Nucleus accumbens (tissue), 56 donors: Measurements from ENCODE around the gene LEMD1.

Experiments
- DNase-seq, 56 donors: peaks; one replicate each; lab custom pipeline; 2025; lab: John Stamatoyannopoulos, UW

The LEMD1 gene, protein sequence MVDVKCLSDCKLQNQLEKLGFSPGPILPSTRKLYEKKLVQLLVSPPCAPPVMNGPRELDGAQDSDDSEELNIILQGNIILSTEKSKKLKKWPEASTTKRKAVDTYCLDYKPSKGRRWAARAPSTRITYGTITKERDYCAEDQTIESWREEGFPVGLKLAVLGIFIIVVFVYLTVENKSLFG

GRCh38 chr1:205421798-205422197 lies at the start of gene LEMD1:
Gene LEMD1 (minus strand): TSS chr1:205422056. CDS start chr1:205420536, 1,520 bp downstream.
- DNase-seq = no peak

DNA sequence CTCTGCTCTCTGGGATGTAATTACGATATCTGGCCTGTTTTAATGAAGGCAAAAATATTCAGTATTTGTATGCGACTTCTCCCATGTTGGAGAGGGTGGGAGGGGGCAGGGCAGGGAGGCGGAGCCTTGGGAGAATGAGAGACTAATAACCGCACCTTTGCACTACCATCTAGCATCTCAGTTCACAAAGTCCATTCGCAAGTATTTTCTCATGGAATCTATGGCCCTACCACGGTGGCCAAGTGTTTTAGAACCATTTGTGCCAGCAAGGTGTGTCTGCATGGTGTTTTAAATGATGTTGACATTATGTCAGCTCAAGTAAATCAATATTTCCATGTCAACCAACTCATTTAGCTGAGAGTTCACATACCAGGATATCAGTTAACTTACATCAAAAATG lies 48.3 kb upstream of the LEMD1 start:
- DNase-seq = no peak

GRCh38 chr1:205466595-205467220 lies 44.9 kb upstream of the LEMD1 start:
- no peak for DNase-seq

DNA sequence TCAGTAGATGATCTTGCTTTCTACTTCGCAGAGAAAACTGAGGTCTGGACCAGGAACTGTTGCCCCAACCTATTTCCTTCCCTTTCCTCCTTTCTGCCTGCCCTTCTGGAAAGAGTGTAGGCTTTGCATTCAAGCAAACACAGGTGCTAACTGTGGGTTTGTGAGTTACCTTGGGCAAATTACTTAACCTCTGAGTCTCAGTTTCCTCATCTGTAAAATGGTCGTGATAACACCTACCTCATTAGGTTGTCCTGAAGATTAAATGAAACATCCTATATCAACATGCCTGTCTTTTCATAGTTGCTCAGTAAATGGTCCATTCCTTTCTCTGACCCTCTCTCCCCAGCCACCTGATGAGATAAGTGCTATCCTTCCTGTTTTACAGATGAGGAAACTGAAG lies 43.5 kb upstream of the LEMD1 start:
- DNase-seq = no peak

GRCh38 chr1:205458777-205459566 lies 37.1 kb upstream of the LEMD1 start:
- DNase-seq = no peak

DNA sequence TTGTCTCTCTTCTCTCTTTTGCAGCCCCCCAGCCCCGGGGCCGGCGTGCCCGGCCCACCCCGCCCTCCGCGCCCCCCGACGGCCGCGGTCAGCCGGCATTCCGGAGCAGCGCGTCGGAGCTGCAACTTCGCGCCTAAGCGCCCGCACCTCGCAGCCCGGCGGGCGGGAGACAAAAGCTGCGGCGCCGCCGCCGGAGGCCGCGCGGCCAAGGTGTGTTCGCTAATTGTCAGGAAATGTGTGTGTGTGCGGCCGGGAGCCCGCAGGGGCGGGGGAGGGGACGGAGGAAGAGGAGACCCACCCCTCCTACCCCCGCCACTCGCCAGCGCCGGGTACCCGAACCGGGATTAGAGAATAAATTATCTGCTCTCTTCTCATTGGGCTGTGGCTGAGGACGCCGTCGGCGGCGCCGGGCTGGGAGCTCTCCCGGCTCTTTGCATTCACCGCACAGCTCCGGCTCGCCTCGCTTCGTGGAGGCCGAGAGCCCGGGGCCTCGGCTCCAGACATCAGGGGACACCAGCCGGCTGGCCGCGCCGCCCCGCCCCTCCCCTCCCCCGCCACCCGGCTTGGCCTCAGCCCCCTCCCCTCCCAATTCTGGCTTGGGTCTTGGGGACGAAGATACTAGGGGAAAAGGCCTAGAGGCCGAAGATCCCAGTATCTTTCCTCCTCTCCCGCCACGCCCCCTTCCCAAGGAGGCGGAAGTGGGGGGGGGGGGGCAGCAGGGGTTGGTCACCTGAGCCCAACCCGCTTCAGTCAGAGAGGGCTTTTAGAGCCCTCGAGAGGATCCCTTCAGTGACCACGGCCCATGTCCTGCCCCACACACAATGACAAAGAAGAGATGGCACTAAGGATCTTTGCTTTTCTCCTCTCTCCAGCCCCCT lies 35.3 kb upstream of the LEMD1 start:
- no peak for DNase-seq

DNA sequence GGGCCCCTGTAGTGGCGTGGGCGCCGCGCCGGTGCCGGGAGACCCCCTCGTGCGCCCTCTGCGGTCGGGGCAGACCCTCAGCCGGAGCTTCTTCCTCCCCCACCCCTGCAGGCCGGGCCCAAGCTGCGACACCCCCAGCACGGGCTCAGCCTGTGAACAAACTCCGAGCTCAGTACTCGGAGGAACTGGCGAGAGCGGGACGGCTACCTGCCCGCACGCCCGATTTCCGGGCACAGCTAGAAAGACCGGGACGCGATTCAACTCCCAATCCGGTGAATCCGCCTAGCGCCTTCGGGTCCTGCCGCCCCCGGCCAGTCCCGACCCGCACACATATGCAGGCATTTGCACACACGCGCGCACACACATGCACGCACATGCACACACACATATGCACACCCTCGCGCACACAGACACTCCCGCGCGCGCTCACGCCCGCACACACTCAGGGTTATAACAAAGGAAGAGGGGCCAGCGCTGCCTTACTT lies 34.6 kb upstream of the LEMD1 start:
- no peak for DNase-seq

- DNase-seq = no peak
Measured at GRCh38 chr1:205455581-205456382, 33.9 kb upstream of the LEMD1 start, which contains the start of gene BLACAT1. Gene BLACAT1 (minus strand): TSS chr1:205456045.

DNA sequence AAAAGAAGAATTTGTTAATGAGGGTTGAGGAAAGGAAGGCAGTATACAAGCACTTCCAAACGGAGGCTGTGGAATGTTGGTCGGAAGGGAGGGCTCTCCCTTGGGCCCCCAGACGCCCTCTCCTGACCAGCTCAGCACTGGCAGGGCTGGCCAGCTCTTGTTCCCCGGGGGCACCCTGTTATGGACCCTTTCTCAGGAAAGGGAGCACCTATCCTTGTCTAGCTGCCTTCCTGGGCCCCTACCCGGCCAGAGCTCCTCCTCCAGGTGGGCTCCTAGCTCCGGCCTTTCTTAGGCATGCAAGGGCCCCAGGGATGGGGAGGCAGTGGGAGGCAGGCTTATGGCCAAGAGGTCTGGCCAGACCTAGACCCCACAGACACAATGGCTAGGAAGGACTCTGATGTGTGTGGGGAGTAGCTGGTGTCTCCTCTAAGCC lies 33.1 kb upstream of the LEMD1 start:
- DNase-seq = no peak

- DNase-seq = no peak
Measured at GRCh38 chr1:205453466-205453865, 31.6 kb upstream of the LEMD1 start.

DNA sequence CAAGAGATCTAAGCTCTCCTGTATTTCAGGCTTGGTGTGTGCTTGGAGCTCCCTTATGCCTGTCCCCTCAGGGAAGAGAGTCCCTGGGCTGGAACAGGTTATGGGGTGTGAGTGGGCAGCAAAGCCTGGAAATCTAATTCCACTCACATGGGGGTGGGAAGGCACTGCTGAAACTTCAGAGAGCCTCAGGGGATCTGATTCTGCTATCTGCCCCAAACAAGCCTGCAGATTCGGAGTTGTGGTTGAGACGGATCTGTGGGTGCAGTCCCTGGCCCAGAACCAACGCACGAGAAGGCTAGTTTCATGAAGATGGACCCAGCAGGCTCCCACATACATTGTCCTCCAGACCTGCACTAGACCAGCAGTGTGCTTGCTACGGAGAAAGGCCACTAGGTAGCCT lies 31.1 kb upstream of the LEMD1 start:
- no peak for DNase-seq

DNA sequence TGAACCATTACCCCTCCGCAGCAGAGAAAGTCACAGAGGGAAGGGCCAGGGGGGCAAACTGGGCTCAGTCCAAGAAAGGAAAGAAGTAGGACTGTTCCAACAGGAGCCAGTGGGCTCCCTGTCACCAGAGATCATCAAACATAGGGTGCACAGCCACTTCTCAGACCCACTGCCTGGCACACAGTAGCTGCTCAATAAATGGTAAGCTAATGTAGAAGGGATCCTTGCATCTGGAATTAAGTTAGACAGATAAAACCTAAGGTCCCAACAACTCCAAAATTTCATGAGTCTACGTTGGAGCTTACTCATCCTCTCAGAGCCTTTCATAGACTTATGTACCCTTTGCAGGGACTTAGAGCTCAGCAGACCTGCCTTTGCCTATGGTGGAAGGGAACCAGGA lies 30.5 kb upstream of the LEMD1 start:
- DNase-seq = no peak

GRCh38 chr1:205451759-205452164 lies 29.9 kb upstream of the LEMD1 start:
- no peak for DNase-seq

GRCh38 chr1:205451202-205451601 lies 29.3 kb upstream of the LEMD1 start:
- no peak for DNase-seq

DNA sequence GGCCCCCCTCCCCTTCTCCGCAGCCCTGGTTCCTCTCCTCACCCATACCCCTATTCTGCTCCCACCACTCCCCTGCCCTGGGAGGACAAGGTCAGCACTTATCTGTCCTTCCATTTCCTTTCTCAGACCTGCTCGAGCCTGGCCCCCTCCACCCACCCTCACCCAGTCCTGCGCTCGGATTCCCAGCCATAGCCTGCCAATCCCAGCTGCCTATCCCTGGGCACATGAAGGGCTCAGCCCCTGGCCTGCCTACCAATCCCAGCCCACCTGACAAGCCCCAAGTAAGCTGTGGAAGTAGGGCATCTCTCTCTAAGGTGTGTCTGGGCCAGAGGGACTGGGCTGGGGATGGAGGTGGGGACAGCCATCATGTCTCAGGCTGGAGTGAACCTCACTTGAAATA lies 28.6 kb upstream of the LEMD1 start:
- DNase-seq = no peak

GRCh38 chr1:205449750-205450443 lies 28.0 kb upstream of the LEMD1 start:
- no peak for DNase-seq

DNA sequence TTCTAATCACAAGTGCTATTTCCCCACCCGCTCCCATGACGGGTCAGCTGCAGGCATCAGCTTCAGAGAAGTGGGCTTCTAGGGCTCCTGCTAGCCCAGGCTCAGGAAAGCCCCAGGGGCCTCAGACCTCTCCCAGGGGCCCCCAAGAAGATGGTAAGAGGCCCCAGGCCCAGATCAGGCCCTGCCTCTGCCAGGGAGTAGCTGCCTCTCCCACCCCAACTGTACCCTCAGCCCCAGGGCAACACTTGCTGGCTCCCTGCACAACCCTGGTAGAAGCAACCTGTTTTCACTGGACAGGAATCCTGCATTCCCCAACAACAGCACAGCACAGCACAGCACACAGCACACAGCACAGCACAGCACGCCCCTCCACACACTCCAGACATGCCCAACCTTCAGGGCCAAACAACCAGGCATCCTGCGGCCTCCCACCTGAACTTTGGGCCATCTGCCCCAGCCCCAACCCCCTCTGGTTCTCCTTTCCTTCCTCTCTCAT lies 27.4 kb upstream of the LEMD1 start:
- DNase-seq = no peak

GRCh38 chr1:205448540-205449253 lies 26.8 kb upstream of the LEMD1 start:
- no peak for DNase-seq
